Mucosa of stomach (tissue), 1 donor: ENCODE results near the gene EIF3F.
"Not testable (repeated sequence)": the region's sequence is repeated elsewhere in the genome, so short reads cannot be mapped to it uniquely, and the experiment has no call there.

ENCODE experiments used
- H3K27me3 ChIP-seq: one replicate; pipeline ENCODE4 v1.7.0; 2013; ENCODE audit warnings: mild to moderate bottlenecking, low read length; ENCODE audit not compliant: control insufficient read depth, insufficient read depth
- H3K36me3 ChIP-seq: one replicate; pipeline ENCODE4 v1.7.0; 2013; ENCODE audit warnings: low read length; ENCODE audit not compliant: control insufficient read depth, insufficient read depth
- H3K4me1 ChIP-seq: one replicate; pipeline ENCODE4 v1.7.0; 2013; ENCODE audit warnings: mild to moderate bottlenecking, low read length; ENCODE audit not compliant: control insufficient read depth, insufficient read depth
- H3K4me3 ChIP-seq: one replicate; pipeline ENCODE4 v1.7.0; 2013; ENCODE audit warnings: low read length
- H3K9ac ChIP-seq: one replicate; pipeline ENCODE4 v1.7.0; 2013; ENCODE audit warnings: mild to moderate bottlenecking, low read length, moderate library complexity
- H3K9me3 ChIP-seq: one replicate; pipeline ENCODE4 v1.7.0; 2013; ENCODE audit warnings: mild to moderate bottlenecking, low read length, moderate library complexity; ENCODE audit not compliant: control insufficient read depth
- donor health status: Pancreatic carcinoma.

EIF3F gene

GRCh38 chr11:7969756-7970646 is 17.1 kb upstream of the EIF3F start:
- no peak overlapping the region for H3K9ac ChIP-seq
- H3K36me3 ChIP-seq: no peaks in the 10 kb centered on the region
- H3K27me3 ChIP-seq: no peaks in the 10 kb centered on the region
- H3K4me1 ChIP-seq: no peaks in the 10 kb centered on the region
- no peaks in the 10 kb centered on the region for H3K9me3 ChIP-seq
- no peak overlapping the region for H3K4me3 ChIP-seq

GRCh38 chr11:7971846-7972245 is 15.3 kb upstream of the EIF3F start:
- Histone ChIP-seq H3K4me3 (no peak overlapping the region), H3K9me3 (no peaks in the 10 kb centered on the region), H3K9ac (no peak overlapping the region), H3K27me3 (no peaks in the 10 kb centered on the region), H3K36me3 (no peaks in the 10 kb centered on the region), H3K4me1 (no peaks in the 10 kb centered on the region)

- H3K27me3 ChIP-seq: no peaks in the 10 kb centered on the region
- H3K4me1 ChIP-seq: no peaks in the 10 kb centered on the region
- H3K36me3 ChIP-seq: no peaks in the 10 kb centered on the region
- no peak overlapping the region for H3K9ac ChIP-seq
- no peak overlapping the region for H3K4me3 ChIP-seq
- H3K9me3 ChIP-seq: no peaks in the 10 kb centered on the region
These were observed 14.1 kb upstream of the EIF3F start for GRCh38 chr11:7973011-7973410.

- Histone ChIP-seq H3K9me3 (no peaks in the 10 kb centered on the region), H3K4me3 (no peak overlapping the region), H3K27me3 (no peaks in the 10 kb centered on the region), H3K4me1 (no peaks in the 10 kb centered on the region), H3K9ac (no peak overlapping the region), H3K36me3 (no peaks in the 10 kb centered on the region)
These were observed 12.5 kb upstream of the EIF3F start for GRCh38 chr11:7974668-7975067.

- H3K9ac ChIP-seq: no peak overlapping the region
These were observed 9.8 kb upstream of the EIF3F start for GRCh38 chr11:7977232-7977917.

GRCh38 chr11:7981619-7982157 is 5.4 kb upstream of the EIF3F start:
- Histone ChIP-seq H3K4me1 (peaks cover 6% of the 10 kb centered on the region), H3K36me3 (no peaks in the 10 kb centered on the region), H3K27me3 (no peaks in the 10 kb centered on the region), H3K4me3 (no peak overlapping the region), H3K9me3 (no peaks in the 10 kb centered on the region), H3K9ac (no peak overlapping the region)

More at GRCh38 chr11:7977232-7977917, 9.8 kb upstream of the EIF3F start:
- H3K9me3 ChIP-seq: no peaks in the 10 kb centered on the region
- H3K27me3 ChIP-seq: no peaks in the 10 kb centered on the region
- H3K4me3 ChIP-seq: no peak overlapping the region
- no peaks in the 10 kb centered on the region for H3K4me1 ChIP-seq
- no peaks in the 10 kb centered on the region for H3K36me3 ChIP-seq

GRCh38 chr11:7982582-7983119 is 4.5 kb upstream of the EIF3F start:
- peaks cover 7% of the 10 kb centered on the region for H3K4me1 ChIP-seq
- H3K36me3 ChIP-seq: no peaks in the 10 kb centered on the region
- no peak overlapping the region for H3K9ac ChIP-seq
- no peak overlapping the region for H3K4me3 ChIP-seq
- no peaks in the 10 kb centered on the region for H3K27me3 ChIP-seq
- no peaks in the 10 kb centered on the region for H3K9me3 ChIP-seq

- Histone ChIP-seq H3K9me3 (no peaks in the 10 kb centered on the region), H3K4me3 (no peak overlapping the region), H3K9ac (no peak overlapping the region), H3K4me1 (peaks cover 7% of the 10 kb centered on the region), H3K36me3 (no peaks in the 10 kb centered on the region), H3K27me3 (no peaks in the 10 kb centered on the region)
These were observed 3.1 kb upstream of the EIF3F start for GRCh38 chr11:7983832-7984590.

- H3K4me3 ChIP-seq: peak overlapping the region; percentile 61
- peak overlapping the region; percentile 70 for H3K9ac ChIP-seq
- H3K36me3 ChIP-seq, H3K4me1 ChIP-seq, H3K27me3 ChIP-seq, H3K9me3 ChIP-seq: not testable (repeated sequence)
These were observed 385 bp downstream of the EIF3F start for GRCh38 chr11:7987560-7987883.

- Histone ChIP-seq H3K4me1 (no peaks in the 10 kb centered on the region), H3K27me3 (no peaks in the 10 kb centered on the region), H3K4me3 (no peak overlapping the region), H3K9me3 (no peaks in the 10 kb centered on the region), H3K36me3 (peaks cover 19% of the 10 kb centered on the region), H3K9ac (no peak overlapping the region)
These were observed 7.6 kb downstream of the EIF3F start for GRCh38 chr11:7994581-7995278.

GRCh38 chr11:7999795-8000194 is 12.7 kb downstream of the EIF3F start:
- Histone ChIP-seq H3K9me3 (no peaks in the 10 kb centered on the region), H3K4me1 (no peaks in the 10 kb centered on the region), H3K27me3 (no peaks in the 10 kb centered on the region), H3K36me3 (peaks cover 13% of the 10 kb centered on the region), H3K4me3 (no peak overlapping the region), H3K9ac (no peak overlapping the region)
